K562 (cell line): ENCODE measurements around the gene GGPS1. TPM values are rescaled to one million over a fixed set of nuclear protein-coding genes. Genes with fewer than 3 reads are reported as not detected.

ENCODE experiments used
- ASH1L ChIP-seq: fragments of 450-650 bp; IDR thresholded peaks from 2 replicates; pipeline ENCODE4 v1.6.1; 2018; ENCODE audit warnings: borderline replicate concordance, mild to moderate bottlenecking, low read depth; ENCODE audit not compliant: partially characterized antibody
- ATF6 ChIP-seq: sonication (generic); formaldehyde crosslinking; IDR thresholded peaks from 2 replicates; pipeline ENCODE4 v1.4.0; 2020; ENCODE audit warnings: mild to moderate bottlenecking, missing genetic modification reagents
- CHD1 ChIP-seq: fragments of 200-600 bp; sonication (generic); IDR thresholded peaks from one replicate; pipeline ENCODE4 v1.6.1; 2012; ENCODE audit warnings: mild to moderate bottlenecking, moderate library complexity, low read length, inconsistent platforms
- COPS2 ChIP-seq: fragments of 450-650 bp; conservative IDR thresholded peaks from 2 replicates; pipeline ENCODE4 v1.6.1; 2016; ENCODE audit warnings: mild to moderate bottlenecking, moderate library complexity
- ERF ChIP-seq: fragments of 450-650 bp; formaldehyde crosslinking; IDR thresholded peaks from 2 replicates; pipeline ENCODE4 v1.4.0; 2020; ENCODE audit warnings: mild to moderate bottlenecking, mixed read lengths
- FOXJ2 ChIP-seq: fragments of 200-800 bp; sonication (Bioruptor generic); IDR thresholded peaks from 2 replicates; pipeline ENCODE4 v1.6.1; 2016; ENCODE audit warnings: missing genetic modification characterization, missing compliant biosample characterization
- GATAD2B ChIP-seq: fragments of 450-650 bp; IDR thresholded peaks from 2 replicates; pipeline ENCODE4 v1.6.1; 2017; ENCODE audit warnings: mild to moderate bottlenecking, borderline replicate concordance
- HMG20A ChIP-seq: fragments of 450-650 bp; formaldehyde crosslinking; conservative IDR thresholded peaks from 2 replicates; pipeline ENCODE4 v1.4.0; 2020; ENCODE audit warnings: mild to moderate bottlenecking, mixed read lengths
- KDM1A ChIP-seq, 2 experiments: fragments of 450-650 bp; IDR thresholded peaks; 2 replicates each; pipeline ENCODE4 v1.6.1; 2016; ENCODE audit warnings: mild to moderate bottlenecking in 2 of 2
- KDM4B ChIP-seq, 2 experiments: fragments of 450-650 bp in 1 of 2; sonication (generic) in 1 of 2; IDR thresholded peaks; 2 replicates each; pipeline ENCODE4 v1.6.1; 2016 to 2017; ENCODE audit warnings: borderline replicate concordance in 2 of 2, antibody characterized with exemption in 1 of 2, low read depth in 1 of 2, mild to moderate bottlenecking in 1 of 2
- MED1 ChIP-seq: sonication (generic); formaldehyde crosslinking; IDR thresholded peaks from 2 replicates; pipeline ENCODE4 v1.8.1; 2023; ENCODE audit warnings: missing genetic modification reagents, borderline replicate concordance
- MEF2D ChIP-seq: conservative IDR thresholded peaks from 2 replicates; pipeline ENCODE4 v1.6.1; 2016; ENCODE audit warnings: low read depth, missing genetic modification characterization, missing compliant biosample characterization
- NFATC3 ChIP-seq: fragments of 450-650 bp; IDR thresholded peaks from 2 replicates; pipeline ENCODE4 v1.6.1; 2017; ENCODE audit warnings: mild to moderate bottlenecking
- NFE2 ChIP-seq: IDR thresholded peaks from 2 replicates; pipeline ENCODE4 v1.6.1; 2014; ENCODE audit warnings: antibody characterized with exemption, low read depth
- NR2C1 ChIP-seq, 2 experiments: fragments of 450-650 bp; IDR thresholded peaks; 2 replicates each; pipeline ENCODE4 v1.6.1; 2017; ENCODE audit warnings: mild to moderate bottlenecking in 2 of 2, antibody characterized with exemption in 1 of 2, inconsistent platforms in 1 of 2, missing compliant biosample characterization in 1 of 2, missing genetic modification characterization in 1 of 2
- RBM22 ChIP-seq: fragments of 200-400 bp; formaldehyde crosslinking; IDR thresholded peaks from 2 replicates; pipeline ENCODE4 v1.6.1; 2018; ENCODE audit warnings: low read length, low read depth; ENCODE audit not compliant: poor library complexity, severe bottlenecking
- RBM25 ChIP-seq: fragments of 200-400 bp; formaldehyde crosslinking; IDR thresholded peaks from 2 replicates; pipeline ENCODE4 v1.6.1; 2018; ENCODE audit warnings: low read length, low read depth, moderate library complexity; ENCODE audit not compliant: severe bottlenecking
- SNAPC5 ChIP-seq: fragments of 250-450 bp; sonication (Bioruptor Pico); IDR thresholded peaks from 2 replicates; pipeline ENCODE4 v1.8.0; 2021; ENCODE audit warnings: moderate library complexity, mild to moderate bottlenecking, inconsistent platforms
- TAF7 ChIP-seq: fragments of 450-650 bp; IDR thresholded peaks from 2 replicates; pipeline ENCODE4 v1.6.1; 2016; ENCODE audit warnings: missing genetic modification characterization, missing compliant biosample characterization
- ZBTB17 ChIP-seq: fragments of 450-650 bp; formaldehyde crosslinking; IDR thresholded peaks from 2 replicates; pipeline ENCODE4 v1.4.0; 2020; ENCODE audit warnings: mild to moderate bottlenecking
- ZNF316 ChIP-seq: fragments of 450-650 bp; IDR thresholded peaks from 2 replicates; pipeline ENCODE4 v1.6.1; 2016
- ZNF347 ChIP-seq: fragments of 450-650 bp; formaldehyde crosslinking; IDR thresholded peaks from 2 replicates; pipeline ENCODE4 v1.4.0; 2020; ENCODE audit warnings: low read depth, mild to moderate bottlenecking, moderate library complexity
- ZNF592 ChIP-seq: fragments of 450-650 bp; IDR thresholded peaks from 2 replicates; pipeline ENCODE4 v1.6.1; 2017; ENCODE audit warnings: antibody characterized with exemption, mild to moderate bottlenecking
- polyA plus RNA-seq, 8 experiments: library from polyadenylated mRNA; depleted of rRNA in 4 of 8; stranded (reverse) in 5 of 8; unstranded in 3 of 8; fragments of >200 nt; fragmentation: Nextera tagmentation in 2 of 8; fragmentation: Illumina TruSeq in 1 of 8; extraction: Ambion mirVana in 2 of 8; extraction: Trizol in 1 of 8; gene quantifications; 2 replicates each; pipeline versions ENCODE4 v1.2.1 to v1.2.3, GENCODE V29; 2011 to 2014; ENCODE audit warnings: inconsistent platforms in 1 of 8, missing spikeins in 1 of 8
- total RNA-seq, 7 experiments: library from RNA; depleted of rRNA in 6 of 7; stranded (reverse); fragments of >200 nt in 6 of 7; fragmentation: Illumina TruSeq in 2 of 7; extraction: Trizol in 2 of 7; gene quantifications; 2 replicates each; pipeline versions ENCODE4 v1.2.1 to v1.2.3, GENCODE V29; 2011 to 2021; ENCODE audit warnings: low replicate concordance in 1 of 7

The GGPS1 gene
- total and polyA plus RNA-seq, 9 of the 15 experiments (the other 6 are each of a cell fraction or from before 2014, with no cell fraction given), result 18.8 to 104 (median 56.3) TPM

- TF ChIP-seq RBM25, result no peak
- TF ChIP-seq ZNF592, result peak; percentile 19; the same call in 1 of the 2 replicates
- TF ChIP-seq COPS2, result no peak
- TF ChIP-seq MED1 (CRISPR knock-in tag), result no peak
- no peak for TF ChIP-seq RBM22
- no peak for TF ChIP-seq KDM4B (IDR thresholded peaks at IDR 0.05; ENCODE audit: borderline replicate concordance in 2 of 2, low read depth in 1 of 2)
- TF ChIP-seq NR2C1 (IDR thresholded peaks at IDR 0.05), result no peak
- no peak for TF ChIP-seq NR2C1 (tag; IDR thresholded peaks at IDR 0.05)
- peak; percentile 48 for TF ChIP-seq ASH1L
- no peak for TF ChIP-seq CHD1
- TF ChIP-seq ERF (CRISPR knock-in tag), result peak; percentile 52; the same call in 1 of the 2 replicates
- no peak for TF ChIP-seq ZNF347 (CRISPR knock-in tag)
- TF ChIP-seq SNAPC5 (CRISPR knock-in tag), result no peak
- TF ChIP-seq ZNF316, result 0 out of 2 replicates have a peak, but pooled peaks have one; percentile 4
- TF ChIP-seq HMG20A (CRISPR knock-in tag), result no peak
- peak; percentile 79 for TF ChIP-seq TAF7 (tag)
- no peak for TF ChIP-seq GATAD2B
- no peak for TF ChIP-seq KDM1A (IDR thresholded peaks at IDR 0.05)
- TF ChIP-seq NFE2, result peak; percentile 79
- TF ChIP-seq FOXJ2 (tag), result peak; percentile 47; the same call in 1 of the 2 replicates
- TF ChIP-seq ATF6 (CRISPR knock-in tag), result peak; percentile 92
- TF ChIP-seq ZBTB17 (CRISPR knock-in tag), result peak; percentile 92
- TF ChIP-seq NFATC3, result no peak
- no peak for TF ChIP-seq MEF2D
These were observed 38.9 kb downstream of the GGPS1 start, which contains the start of gene TBCE (continued) for GRCh38 chr1:235367000-235367908.
